HFFc6 (cell line): Measurements from ENCODE around the gene ZNF615. TPM values are rescaled to one million over a fixed set of nuclear protein-coding genes. Genes with fewer than 3 reads are reported as not detected.
"Not testable (repeated sequence)": the region's sequence is repeated elsewhere in the genome, so short reads cannot be mapped to it uniquely, and the experiment has no call there.

ENCODE experiments used
- DNase-seq: peaks from one replicate; pipeline ENCODE4 v3.0.0-alpha.2; 2018
- H3K27ac Mint-ChIP-seq: 2 replicates; pipeline ENCODE4 v1.8.0; 2020; ENCODE audit warnings: mild to moderate bottlenecking, mixed read lengths
- H3K27me3 Mint-ChIP-seq: 2 replicates; pipeline ENCODE4 v1.8.0; 2021; ENCODE audit warnings: mild to moderate bottlenecking, moderate library complexity, mixed read lengths; ENCODE audit not compliant: insufficient read depth
- H3K36me3 Mint-ChIP-seq: 2 replicates; pipeline ENCODE4 v1.8.0; 2021; ENCODE audit warnings: low read depth, mixed read lengths
- H3K4me1 Mint-ChIP-seq: 2 replicates; pipeline ENCODE4 v1.8.0; 2020; ENCODE audit warnings: low read depth, mixed read lengths
- H3K4me3 Mint-ChIP-seq: 2 replicates; pipeline ENCODE4 v1.8.0; 2020; ENCODE audit warnings: mild to moderate bottlenecking, moderate library complexity, mixed read lengths
- H3K9me3 Mint-ChIP-seq: 2 replicates; pipeline ENCODE4 v1.8.0; 2020; ENCODE audit warnings: mild to moderate bottlenecking, mixed read lengths
- CTCF ChIP-seq: fragments of 200-600 bp; sonication (generic); IDR thresholded peaks from 2 replicates; pipeline ENCODE4 v1.5.0; 2021; ENCODE audit warnings: antibody characterized with exemption, mild to moderate bottlenecking
- total RNA-seq, 6 experiments: library from RNA; stranded (reverse); fragmentation: NEBNext Ultra II Directional; extraction: Animal tissue kit (Norgen Biotek cat#: 25700); gene quantifications; 2 replicates in 1 of 6; 3 replicates in 5 of 6; pipeline ENCODE4 v1.2.3, GENCODE V29; 2021

ZNF615 gene
- total RNA-seq, 6 experiments from 2014 or later = 4.4 to 5.7 (median 4.8) TPM

GRCh38 chr19:51983361-51983760, 24.6 kb downstream of the ZNF615 start:
- DNase-seq = no peak
- Mint-ChIP-seq H3K27ac (no peak overlapping the region), H3K9me3 (peaks cover 88% of the 10 kb centered on the region), H3K4me3 (no peak overlapping the region), H3K36me3 (peaks cover 74% of the 10 kb centered on the region), H3K27me3 (no peaks in the 10 kb centered on the region), H3K4me1 (peaks cover 10% of the 10 kb centered on the region)
- no peak for TF ChIP-seq CTCF

- not testable (repeated sequence) for H3K4me1 Mint-ChIP-seq, H3K4me3 Mint-ChIP-seq, H3K27me3 Mint-ChIP-seq, H3K27ac Mint-ChIP-seq, DNase-seq
- peaks cover 77% of the 10 kb centered on the region for H3K36me3 Mint-ChIP-seq
- peaks cover 87% of the 10 kb centered on the region for H3K9me3 Mint-ChIP-seq
These were observed 27.1 kb downstream of the ZNF615 start for GRCh38 chr19:51980926-51981325.

- no peak for DNase-seq
- peaks cover 77% of the 10 kb centered on the region for H3K36me3 Mint-ChIP-seq
- no peaks in the 10 kb centered on the region for H3K27me3 Mint-ChIP-seq
- peaks cover 83% of the 10 kb centered on the region for H3K9me3 Mint-ChIP-seq
- TF ChIP-seq CTCF = no peak
- no peak overlapping the region for H3K4me3 Mint-ChIP-seq
- H3K4me1 Mint-ChIP-seq = no peaks in the 10 kb centered on the region
- no peak overlapping the region for H3K27ac Mint-ChIP-seq
These were observed 27.8 kb downstream of the ZNF615 start for GRCh38 chr19:51980116-51980736.

GRCh38 chr19:51978882-51979281, 29.1 kb downstream of the ZNF615 start:
- DNase-seq = no peak
- TF ChIP-seq CTCF = no peak
- Mint-ChIP-seq H3K4me3 (no peak overlapping the region), H3K36me3 (peaks cover 87% of the 10 kb centered on the region), H3K9me3 (peaks cover 84% of the 10 kb centered on the region), H3K4me1 (no peaks in the 10 kb centered on the region), H3K27ac (no peak overlapping the region), H3K27me3 (no peaks in the 10 kb centered on the region)

GRCh38 chr19:51977346-51977745, 30.7 kb downstream of the ZNF615 start:
- H3K27ac Mint-ChIP-seq = no peak overlapping the region
- no peak for TF ChIP-seq CTCF
- no peaks in the 10 kb centered on the region for H3K27me3 Mint-ChIP-seq
- peaks cover 86% of the 10 kb centered on the region for H3K36me3 Mint-ChIP-seq
- no peak for DNase-seq
- peaks cover 86% of the 10 kb centered on the region for H3K9me3 Mint-ChIP-seq
- no peaks in the 10 kb centered on the region for H3K4me1 Mint-ChIP-seq
- no peak overlapping the region for H3K4me3 Mint-ChIP-seq

- Mint-ChIP-seq H3K27ac (no peak overlapping the region), H3K9me3 (peaks cover 88% of the 10 kb centered on the region), H3K27me3 (no peaks in the 10 kb centered on the region), H3K4me3 (no peak overlapping the region), H3K4me1 (no peaks in the 10 kb centered on the region), H3K36me3 (peaks cover 87% of the 10 kb centered on the region)
- no peak for TF ChIP-seq CTCF
- DNase-seq = no peak
These were observed 31.2 kb downstream of the ZNF615 start for GRCh38 chr19:51976852-51977251.

GRCh38 chr19:51975787-51976186, 32.2 kb downstream of the ZNF615 start:
- Mint-ChIP-seq H3K36me3 (peaks cover 88% of the 10 kb centered on the region), H3K9me3 (peaks cover 89% of the 10 kb centered on the region)
- not testable (repeated sequence) for H3K4me1 Mint-ChIP-seq, DNase-seq, H3K27me3 Mint-ChIP-seq, H3K4me3 Mint-ChIP-seq, H3K27ac Mint-ChIP-seq
